SK-N-MC (cell line): ENCODE measurements around the gene SLC49A3.
"Not testable (repeated sequence)": the region's sequence is repeated elsewhere in the genome, so short reads cannot be mapped to it uniquely, and the experiment has no call there.

Experiments used
- DNase-seq: peaks from one replicate; pipeline ENCODE4 v3.0.0-alpha.2; 2011; ENCODE audit warnings: low read depth, low spot score
- H3K27ac ChIP-seq: fragments of 200-600 bp; sonication (generic); 2 replicates; pipeline ENCODE4 v1.5.1; 2016; ENCODE audit warnings: mixed run types
- H3K36me3 ChIP-seq: fragments of 200-600 bp; sonication (generic); 2 replicates; pipeline ENCODE4 v1.6.1; 2017; ENCODE audit warnings: antibody characterized with exemption, low read length, mixed read lengths; ENCODE audit not compliant: insufficient read depth
- H3K4me3 ChIP-seq: fragments of 200-600 bp; sonication (generic); 2 replicates; pipeline ENCODE4 v1.5.1; 2016
- H3K9ac ChIP-seq: fragments of 200-600 bp; sonication (generic); 2 replicates; pipeline ENCODE4 v1.8.0; 2017; ENCODE audit warnings: mixed run types, mixed read lengths; ENCODE audit not compliant: insufficient read length
- H3K9me3 ChIP-seq: fragments of 200-600 bp; sonication (generic); 2 replicates; pipeline ENCODE4 v1.6.1; 2017; ENCODE audit warnings: low read depth, mild to moderate bottlenecking, antibody characterized with exemption, low read length, moderate library complexity, mixed read lengths
- EZH2 ChIP-seq: fragments of 200-600 bp; sonication (generic); IDR thresholded peaks from one replicate; pipeline ENCODE4 v1.6.1; 2017; ENCODE audit warnings: antibody characterized with exemption
- FOXP2 ChIP-seq: optimal IDR thresholded peaks from 2 replicates; pipeline ENCODE3; 2011; ENCODE audit warnings: mild to moderate bottlenecking, moderate library complexity; ENCODE audit not compliant: insufficient read depth; ENCODE audit errors: extremely low read length, control extremely low read depth
- POLR2AphosphoS5 ChIP-seq: IDR thresholded peaks from 2 replicates; pipeline ENCODE4 v1.6.1; 2012; ENCODE audit warnings: mild to moderate bottlenecking, low read depth, low read length, borderline replicate concordance

SLC49A3 gene

DNA sequence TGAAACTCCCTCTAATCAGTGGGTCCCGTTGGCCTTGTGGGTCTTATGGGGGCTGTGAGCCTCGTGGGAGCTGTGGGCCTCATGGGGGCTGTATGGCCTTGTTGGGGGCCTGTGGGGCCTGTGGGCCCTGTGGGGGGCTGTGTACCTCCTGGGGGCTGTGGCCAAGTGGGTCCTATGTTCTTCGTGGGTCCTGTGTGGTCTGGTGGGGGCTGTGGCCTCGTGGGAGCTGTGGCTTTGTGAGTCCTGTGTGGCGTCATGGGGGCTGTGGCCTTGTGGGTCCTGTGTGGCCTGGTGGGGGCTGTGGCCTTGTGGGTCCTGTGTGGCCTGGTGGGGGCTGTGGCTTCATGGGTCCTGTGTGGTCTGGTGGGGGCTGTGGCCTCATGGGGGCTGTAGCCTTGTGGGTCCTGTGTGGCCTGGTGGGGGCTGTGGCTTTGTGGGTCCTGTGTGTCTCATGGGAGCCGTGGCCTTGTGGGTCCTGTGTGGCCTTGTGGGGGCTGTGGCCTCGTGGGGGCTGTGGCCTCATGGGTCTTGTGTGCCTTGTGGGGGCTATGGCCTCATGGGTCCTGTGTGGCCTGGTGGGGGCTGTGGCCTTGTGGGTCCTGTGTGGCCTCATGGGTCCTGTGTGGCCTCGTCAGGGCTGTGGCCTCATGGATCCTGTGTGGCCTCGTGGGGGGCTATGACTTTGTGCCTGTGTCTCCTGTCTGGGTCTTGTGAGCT, 24.1 kb upstream of the SLC49A3 start:
- H3K9me3 ChIP-seq = no peaks in the 10 kb centered on the region
- no peak overlapping the region for H3K4me3 ChIP-seq
- H3K36me3 ChIP-seq = peaks cover 45% of the 10 kb centered on the region
- H3K27ac ChIP-seq = no peak overlapping the region
- DNase-seq = no peak
- TF ChIP-seq EZH2 = no peak
- H3K9ac ChIP-seq = no peak overlapping the region

DNA sequence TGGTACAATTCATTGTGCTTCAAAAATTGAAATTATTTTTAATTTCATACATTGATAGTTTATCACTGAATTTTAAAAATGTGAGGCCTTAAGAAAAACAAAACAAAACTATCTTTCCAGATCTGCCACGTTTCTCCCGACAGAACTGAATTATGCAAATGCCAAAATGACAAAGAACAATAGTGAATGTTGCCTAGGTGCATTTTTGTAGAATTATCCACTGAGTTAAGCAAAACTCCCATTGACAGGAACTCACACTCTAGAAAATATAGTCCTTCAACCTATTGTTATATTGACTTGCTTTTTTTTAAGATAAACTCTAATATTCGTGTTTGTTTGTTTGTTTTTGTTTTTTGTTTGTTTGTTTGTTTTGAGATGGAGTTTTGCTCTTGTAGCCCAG, 23.1 kb upstream of the SLC49A3 start:
- DNase-seq = no peak
- no peak overlapping the region for H3K4me3 ChIP-seq
- peaks cover 45% of the 10 kb centered on the region for H3K36me3 ChIP-seq
- H3K9me3 ChIP-seq = no peaks in the 10 kb centered on the region
- H3K27ac ChIP-seq = no peak overlapping the region
- TF ChIP-seq EZH2 (no peak), FOXP2 (no peak), POLR2AphosphoS5 (no peak)
- no peak overlapping the region for H3K9ac ChIP-seq

DNA sequence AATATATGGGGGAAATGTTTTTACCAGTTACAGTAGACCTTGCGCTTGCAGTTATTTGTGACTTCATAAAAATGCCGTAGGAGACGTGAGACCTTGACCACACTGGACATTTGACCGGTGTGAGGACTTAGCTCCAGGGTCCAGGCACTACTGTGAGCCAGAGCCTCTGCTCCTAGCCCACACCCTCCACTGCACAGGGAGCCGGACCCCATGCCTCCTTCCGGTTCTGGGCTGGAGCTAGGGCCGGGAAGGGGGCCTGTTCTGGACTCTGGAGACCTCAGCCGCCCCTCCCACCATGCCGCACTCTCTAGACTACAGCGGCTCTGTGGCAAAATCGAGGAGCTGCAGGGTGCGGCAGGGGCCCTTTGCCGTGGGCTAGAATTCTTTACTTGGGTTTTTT, 22.0 kb upstream of the SLC49A3 start:
- TF ChIP-seq POLR2AphosphoS5 = no peak
- TF ChIP-seq FOXP2 = no peak
- no peak for TF ChIP-seq EZH2
- Histone ChIP-seq H3K9ac (no peak overlapping the region), H3K4me3 (no peak overlapping the region), H3K9me3 (no peaks in the 10 kb centered on the region), H3K36me3 (peaks cover 45% of the 10 kb centered on the region), H3K27ac (no peak overlapping the region)
- DNase-seq = no peak

DNA sequence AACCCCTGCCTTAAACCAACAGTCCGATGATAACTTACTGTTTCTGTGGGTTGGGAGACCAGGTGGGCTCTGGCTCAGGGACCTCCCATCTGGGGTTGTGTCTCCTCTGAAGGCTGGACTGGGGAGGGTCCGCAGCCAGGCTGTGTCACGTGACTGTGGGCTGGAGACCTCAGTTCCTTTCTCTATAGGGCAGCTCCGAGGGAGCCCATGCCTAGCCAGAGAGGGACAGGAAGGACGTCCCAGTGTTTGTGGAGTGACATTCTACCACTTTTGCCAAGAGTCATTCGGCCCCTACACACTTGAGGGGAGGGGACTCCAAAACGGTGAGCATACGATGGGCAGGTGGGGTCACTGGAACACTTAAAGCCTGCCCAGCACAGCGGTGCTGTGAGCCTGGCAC, 21.2 kb upstream of the SLC49A3 start:
- no peak overlapping the region for H3K9ac ChIP-seq
- 0 out of 2 replicates have a peak overlapping the region, but pooled peaks have one; percentile 60 for H3K27ac ChIP-seq
- H3K9me3 ChIP-seq = no peaks in the 10 kb centered on the region
- TF ChIP-seq FOXP2 (no peak), POLR2AphosphoS5 (no peak), EZH2 (no peak)
- no peak overlapping the region for H3K4me3 ChIP-seq
- DNase-seq = no peak
- peaks cover 45% of the 10 kb centered on the region for H3K36me3 ChIP-seq

DNA sequence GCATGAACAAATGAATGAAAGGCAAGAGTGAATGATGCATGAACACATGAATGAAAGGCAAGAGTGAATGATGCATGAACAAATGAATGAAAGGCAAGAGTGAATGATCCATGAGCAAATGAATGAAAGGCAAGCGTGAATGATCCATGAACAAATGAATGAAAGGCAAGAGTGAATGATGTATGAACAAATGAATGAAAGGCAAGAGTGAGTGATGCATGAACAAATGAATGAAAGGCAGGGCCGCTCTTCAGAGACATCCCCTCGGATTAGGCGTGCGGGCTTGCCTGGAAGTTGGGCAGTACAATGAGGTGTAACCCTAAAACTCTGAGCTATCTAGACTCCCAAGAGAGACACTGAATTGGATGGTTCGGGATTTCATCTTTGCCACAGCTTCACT, 20.4 kb upstream of the SLC49A3 start:
- Histone ChIP-seq H3K27ac (peak overlapping the region; percentile 60; the same call in 1 of the 2 replicates), H3K9ac (no peak overlapping the region), H3K36me3 (peaks cover 42% of the 10 kb centered on the region), H3K4me3 (no peak overlapping the region), H3K9me3 (no peaks in the 10 kb centered on the region)
- DNase-seq = no peak
- TF ChIP-seq POLR2AphosphoS5 (no peak), EZH2 (no peak), FOXP2 (no peak)

DNA sequence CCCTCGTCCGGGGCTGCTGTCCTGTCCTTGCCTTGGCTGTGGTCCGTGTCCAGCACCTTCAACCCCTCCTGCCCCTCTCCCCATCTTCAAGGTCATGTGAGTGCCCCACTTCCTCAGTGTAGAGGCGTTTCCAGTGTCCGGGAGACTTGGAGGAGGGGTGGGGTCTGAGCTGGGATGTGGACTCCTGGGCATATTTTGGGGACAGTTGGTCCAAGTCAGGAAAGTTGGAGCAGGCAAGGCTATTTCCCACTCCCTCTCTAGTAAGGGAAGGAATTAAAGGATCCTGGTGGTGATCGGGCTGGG, 19.6 kb upstream of the SLC49A3 start:
- H3K4me3 ChIP-seq = peak overlapping the region; percentile 38; the same call in 1 of the 2 replicates
- peaks cover 34% of the 10 kb centered on the region for H3K36me3 ChIP-seq
- H3K9ac ChIP-seq = no peak overlapping the region
- DNase-seq = no peak
- no peak overlapping the region for H3K27ac ChIP-seq
- TF ChIP-seq FOXP2 = no peak
- TF ChIP-seq EZH2 = no peak
- TF ChIP-seq POLR2AphosphoS5 = no peak
- H3K9me3 ChIP-seq = no peaks in the 10 kb centered on the region

GRCh38 chr4:707929-708630, 19.1 kb upstream of the SLC49A3 start:
- H3K27ac ChIP-seq = no peak overlapping the region
- H3K9ac ChIP-seq = no peak overlapping the region
- TF ChIP-seq EZH2 = no peak
- TF ChIP-seq POLR2AphosphoS5 = no peak
- no peak for TF ChIP-seq FOXP2

DNA sequence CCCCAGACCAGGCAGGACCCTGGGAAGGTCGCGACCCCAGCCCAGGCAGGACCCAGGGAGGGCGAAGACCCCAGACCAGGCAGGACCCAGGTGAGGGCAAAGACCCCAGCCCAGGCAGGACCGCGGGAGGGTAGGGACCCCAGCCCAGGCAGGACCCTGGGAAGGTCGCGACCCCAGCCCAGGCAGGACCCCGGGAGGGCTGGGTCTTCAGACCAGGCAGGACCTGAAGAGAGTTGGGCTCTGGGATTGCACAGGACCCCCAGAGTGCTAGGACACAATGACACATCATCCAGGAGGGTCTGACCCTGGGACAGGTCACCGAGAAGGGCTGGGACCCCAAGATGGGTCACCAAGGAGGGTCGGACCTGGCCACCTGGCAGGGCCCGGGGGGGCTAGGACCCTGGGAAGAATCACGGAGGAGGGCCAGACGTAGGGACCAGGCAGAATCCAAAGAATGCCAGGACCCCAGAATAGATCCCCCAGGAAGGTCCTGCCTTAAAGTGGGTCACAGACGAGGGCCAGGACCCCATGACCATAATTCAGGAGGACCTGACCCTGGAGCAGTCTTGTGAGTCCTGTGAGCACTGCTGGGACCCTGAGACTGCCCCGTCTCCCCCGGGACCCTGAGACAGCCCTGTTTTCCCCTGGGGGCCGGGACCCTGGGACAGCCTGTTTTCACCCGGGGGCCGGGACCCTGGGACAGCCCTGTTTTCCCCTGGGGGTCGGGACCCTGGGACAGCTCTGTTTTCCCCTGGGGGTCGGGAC, 18.1 kb upstream of the SLC49A3 start:
- no peaks in the 10 kb centered on the region for H3K9me3 ChIP-seq
- TF ChIP-seq EZH2 = no peak
- no peak for TF ChIP-seq POLR2AphosphoS5
- no peak for TF ChIP-seq FOXP2
- H3K4me3 ChIP-seq = peak overlapping the region; percentile 98
- no peak overlapping the region; the same call in 1 of the 2 replicates for H3K27ac ChIP-seq
- H3K9ac ChIP-seq = peak overlapping the region; percentile 67
- peaks cover 30% of the 10 kb centered on the region for H3K36me3 ChIP-seq
- DNase-seq = no peak

More at GRCh38 chr4:707929-708630, 19.1 kb upstream of the SLC49A3 start:
- 0 out of 2 replicates have a peak overlapping the region, but pooled peaks have one; percentile 38 for H3K4me3 ChIP-seq
- no peak for DNase-seq
- H3K36me3 ChIP-seq = peaks cover 32% of the 10 kb centered on the region
- no peaks in the 10 kb centered on the region for H3K9me3 ChIP-seq

DNA sequence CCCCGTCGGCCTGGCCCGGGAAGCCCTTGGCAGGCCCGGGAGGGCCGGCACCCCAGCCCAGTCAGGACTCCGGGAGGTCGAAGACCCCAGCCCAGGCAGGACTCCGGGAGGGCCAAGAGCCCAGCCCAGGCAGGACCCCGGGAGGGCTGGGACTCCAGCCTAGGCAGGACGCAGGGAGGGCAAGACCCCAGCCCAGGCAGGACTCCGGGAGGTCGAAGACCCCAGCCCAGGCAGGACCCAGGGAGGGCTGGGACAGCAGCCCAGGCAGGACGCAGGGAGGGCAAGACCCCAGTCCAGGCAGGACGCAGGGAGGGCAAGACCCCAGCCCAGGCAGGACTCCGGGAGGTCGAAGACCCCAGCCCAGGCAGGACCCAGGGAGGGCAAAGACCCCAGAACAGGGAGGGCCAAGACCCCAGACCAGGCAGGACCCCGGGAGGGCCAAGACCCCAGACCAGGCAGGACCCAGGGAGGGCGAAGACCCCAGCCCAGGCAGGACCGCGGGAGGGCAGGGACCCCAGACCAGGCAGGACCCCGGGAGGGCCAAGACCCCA, 17.2 kb upstream of the SLC49A3 start:
- H3K27ac ChIP-seq = peak overlapping the region; percentile 94
- DNase-seq, H3K9me3 ChIP-seq: not testable (repeated sequence)
- H3K9ac ChIP-seq = peak overlapping the region; percentile 100
- H3K36me3 ChIP-seq = peaks cover 28% of the 10 kb centered on the region; the same call in 1 of the 2 replicates
- peak overlapping the region; percentile 98 for H3K4me3 ChIP-seq
